B cell (primary cell): Measurements from ENCODE around the gene CACNA2D4. TPM values are rescaled to one million over a fixed set of nuclear protein-coding genes. Genes with fewer than 3 reads are reported as not detected.

Experiments
- ATAC-seq: fragments of 200-7000 bp; cut with Tn5 transposase; one replicate; pipeline ENCODE4 v1.10.0; 2021; ENCODE audit warnings: low read depth, mild to moderate bottlenecking, moderate number of reproducible peaks, moderate library complexity
- CTCF ChIA-PET: fragments of 350-600 bp; sonication (Branson Sonifier 250); formaldehyde crosslinking; loops from one replicate; lab custom pipeline; 2021; ENCODE audit warnings: antibody characterized with exemption, inconsistent platforms; lab: Charles Lee
- POLR2A ChIA-PET: fragments of 350-600 bp; sonication (Branson Sonifier 250); formaldehyde crosslinking; loops from one replicate; lab custom pipeline; 2021; ENCODE audit warnings: antibody characterized with exemption; lab: Charles Lee
- DNase-seq: peaks from one replicate; pipeline ENCODE4 v3.0.0; 2013
- H2AFZ ChIP-seq: 2 replicates; pipeline ENCODE4 v1.6.1; 2012; ENCODE audit warnings: mild to moderate bottlenecking, low read depth, low read length; ENCODE audit not compliant: insufficient read depth, poor library complexity, severe bottlenecking
- H3K27ac ChIP-seq, 2 donors: 1 replicate in 1 of 2; 2 replicates in 1 of 2; pipeline ENCODE4 v1.5.1; 2012 to 2013; ENCODE audit warnings: low read length in 2 of 2, mild to moderate bottlenecking in 2 of 2, moderate library complexity in 1 of 2
- H3K27me3 ChIP-seq, 4 experiments: fragments of 200-600 bp in 1 of 4; sonication (generic) in 1 of 4; replicated peaks in 1 of 4; 1 replicate in 2 of 4; 2 replicates in 2 of 4; pipeline versions ENCODE4 v1.6.1 to v1.7.0; 2013 to 2016; ENCODE audit warnings: low read length in 3 of 4, mild to moderate bottlenecking in 2 of 4, mixed read lengths in 1 of 4, moderate library complexity in 1 of 4; ENCODE audit not compliant: insufficient read depth in 4 of 4, control insufficient read depth in 3 of 4; ENCODE audit errors: control extremely low read depth in 1 of 4
- H3K36me3 ChIP-seq, 2 experiments: replicated peaks in 1 of 2; 1 replicate in 1 of 2; 2 replicates in 1 of 2; pipeline versions ENCODE4 v1.6.1 to v1.7.1; 2013; ENCODE audit warnings: low read length in 1 of 2; ENCODE audit not compliant: insufficient read depth in 2 of 2, control insufficient read depth in 1 of 2; ENCODE audit errors: control extremely low read depth in 1 of 2, extremely low read depth in 1 of 2
- H3K4me1 ChIP-seq, 2 donors: fragments of 200-600 bp in 1 of 2; sonication (generic) in 1 of 2; 1 replicate in 1 of 2; 2 replicates in 1 of 2; pipeline versions ENCODE4 v1.5.1 to v1.6.1; 2013 to 2017; ENCODE audit warnings: low read length in 2 of 2; ENCODE audit not compliant: control insufficient read depth in 2 of 2, insufficient read depth in 2 of 2
- H3K4me2 ChIP-seq: replicated peaks from 2 replicates; pipeline ENCODE3; 2012; ENCODE audit warnings: mild to moderate bottlenecking, low read depth, low read length; ENCODE audit not compliant: poor library complexity, severe bottlenecking
- H3K4me3 ChIP-seq, 5 experiments: fragments of 200-600 bp in 1 of 5; sonication (generic) in 1 of 5; 1 replicate in 3 of 5; 2 replicates in 2 of 5; pipeline versions ENCODE4 v1.5.1 to v1.7.0; 2011 to 2016; ENCODE audit warnings: low read length in 4 of 5, mild to moderate bottlenecking in 4 of 5, low read depth in 2 of 5, control low read depth in 1 of 5, moderate library complexity in 1 of 5; ENCODE audit not compliant: insufficient read depth in 1 of 5; ENCODE audit errors: control extremely low read depth in 1 of 5, extremely low read depth in 1 of 5
- H3K79me2 ChIP-seq: fragments of 200-600 bp; sonication (generic); one replicate; pipeline ENCODE4 v1.6.0; 2016; ENCODE audit warnings: low read length; ENCODE audit not compliant: control insufficient read depth, insufficient read depth
- H3K9ac ChIP-seq: fragments of 200-600 bp; sonication (generic); 2 replicates; pipeline ENCODE4 v1.6.1; 2017; ENCODE audit warnings: mild to moderate bottlenecking, low read length, moderate library complexity
- H3K9me3 ChIP-seq, 3 donors: one replicate each; pipeline versions ENCODE4 v1.6.1 to v1.7.1; 2013; ENCODE audit warnings: low read length in 2 of 3; ENCODE audit not compliant: control insufficient read depth in 2 of 3, insufficient read depth in 1 of 3; ENCODE audit errors: control extremely low read depth in 1 of 3
- H4K20me1 ChIP-seq: 2 replicates; pipeline ENCODE4 v1.6.0; 2012; ENCODE audit warnings: mild to moderate bottlenecking, low read length; ENCODE audit not compliant: insufficient read depth, control insufficient read depth, poor library complexity, severe bottlenecking
- H3K27ac Mint-ChIP-seq: one replicate; pipeline ENCODE4 v1.8.0; 2021; ENCODE audit warnings: mixed read lengths
- H3K27me3 Mint-ChIP-seq: one replicate; pipeline ENCODE4 v1.8.0; 2021; ENCODE audit warnings: mixed read lengths
- H3K4me1 Mint-ChIP-seq: one replicate; pipeline ENCODE4 v1.8.0; 2021; ENCODE audit warnings: mixed read lengths
- H3K4me3 Mint-ChIP-seq: one replicate; pipeline ENCODE4 v1.8.0; 2021; ENCODE audit warnings: mixed read lengths
- H3K9me3 Mint-ChIP-seq: one replicate; pipeline ENCODE4 v1.8.0; 2022; ENCODE audit warnings: mixed read lengths; ENCODE audit not compliant: insufficient read depth
- CTCF ChIP-seq: fragments of 200-600 bp; IDR thresholded peaks from one replicate; pipeline ENCODE4 v1.8.0; 2022; ENCODE audit warnings: antibody characterized with exemption, mild to moderate bottlenecking
- EZH2 ChIP-seq: IDR thresholded peaks from 2 replicates; pipeline ENCODE4 v1.6.1; 2012; ENCODE audit warnings: borderline replicate concordance, low read depth, mild to moderate bottlenecking, moderate library complexity, low read length; ENCODE audit not compliant: insufficient read depth, poor library complexity, severe bottlenecking
- WGBS: methylation state at CpG from one replicate; pipeline ENCODE4 v1.1.5; 2013; ENCODE audit warnings: missing lambda C conversion rate; ENCODE audit not compliant: insufficient coverage; 5-methylcytosine and 5-hydroxymethylcytosine counted together
- intact Hi-C: fragments of 100-400 bp; cut with micrococcal nuclease; formaldehyde crosslinking; loops from one replicate; pipeline ENCODE4 v1.10.0; 2022
- polyA plus RNA-seq: library from polyadenylated mRNA; depleted of rRNA; stranded (reverse); fragments of >200 nt; gene quantifications from 2 replicates; pipeline ENCODE4 v1.2.3, GENCODE V29; 2012
- total RNA-seq, 2 donors: library from RNA; stranded (reverse); fragments of 120-200 nt in 1 of 2; gene quantifications; 1 replicate in 1 of 2; 2 replicates in 1 of 2; pipeline versions ENCODE4 v1.2.3 to v1.2.4, GENCODE V29; 2013 to 2022

Gene CACNA2D4
- total and polyA plus RNA-seq, 2 donors (not counting 1 experiment from before 2014, with no cell fraction given): 6.0 to 7.4 TPM

GRCh38 chr12:1811281-1811947, 107.0 kb downstream of the CACNA2D4 start:
- no peak for DNase-seq
- H3K4me1 ChIP-seq: no peaks in the 10 kb centered on the region

More at GRCh38 chr12:1811281-1811947, 107.0 kb downstream of the CACNA2D4 start:
- H3K4me3 Mint-ChIP-seq: no peak overlapping the region
- no peaks in the 10 kb centered on the region for H3K27me3 ChIP-seq
- H3K27ac ChIP-seq: no peak overlapping the region
- no peak for ATAC-seq
- H3K79me2 ChIP-seq: no peaks in the 10 kb centered on the region
- H2AFZ ChIP-seq: no peak overlapping the region
- TF ChIP-seq EZH2: no peak
- TF ChIP-seq CTCF: no peak
- POLR2A ChIA-PET: no interaction called here
- CTCF ChIA-PET: interaction anchor here (1.4 kb wide), 1 partner anchor 138 kb away, joined by 3 read pairs; no protein-coding TSS in a partner anchor
- peaks cover 3% of the 10 kb centered on the region for H3K4me1 Mint-ChIP-seq
- no peaks in the 10 kb centered on the region for H3K9me3 Mint-ChIP-seq
- no peak overlapping the region for H3K27ac Mint-ChIP-seq
- intact Hi-C loops: no loop called here
- no peak overlapping the region for H3K9ac ChIP-seq
- no peaks in the 10 kb centered on the region for H4K20me1 ChIP-seq
- H3K36me3 ChIP-seq: no peaks in the 10 kb centered on the region
- peaks cover 15% of the 10 kb centered on the region for H3K27me3 Mint-ChIP-seq
- H3K4me3 ChIP-seq: no peak overlapping the region
- peaks cover 0 to 3% (median 0%) of the 10 kb centered on the region in 3 donors for H3K9me3 ChIP-seq
- no peak overlapping the region for H3K4me2 ChIP-seq
- 94% methylated on average over 27 of the region's 27 CpGs for WGBS
